Mesothelial cell of epicardium (in vitro differentiated cells): ENCODE results near the gene C2orf42. TPM values are rescaled to one million over a fixed set of nuclear protein-coding genes. Genes with fewer than 3 reads are reported as not detected.
"Not testable (repeated sequence)": the region's sequence is repeated elsewhere in the genome, so short reads cannot be mapped to it uniquely, and the experiment has no call there.

Source experiments
- DNase-seq, 2 experiments: peaks; one replicate each; pipeline ENCODE4 v3.0.0; 2021; ENCODE audit warnings: low spot score in 2 of 2; ENCODE audit not compliant: unreplicated experiment in 2 of 2
- H3K27ac Mint-ChIP-seq: 2 replicates; pipeline ENCODE4 v1.8.0; 2021; ENCODE audit warnings: mixed read lengths
- H3K27me3 Mint-ChIP-seq: 2 replicates; pipeline ENCODE4 v1.8.0; 2021; ENCODE audit warnings: low read depth, mixed read lengths
- H3K36me3 Mint-ChIP-seq: 2 replicates; pipeline ENCODE4 v1.8.0; 2021; ENCODE audit warnings: mixed read lengths
- H3K4me1 Mint-ChIP-seq: 2 replicates; pipeline ENCODE4 v1.8.0; 2021; ENCODE audit warnings: mixed read lengths
- H3K4me3 Mint-ChIP-seq: 2 replicates; pipeline ENCODE4 v1.8.0; 2021; ENCODE audit warnings: mild to moderate bottlenecking, moderate library complexity, mixed read lengths
- H3K9me3 Mint-ChIP-seq: 2 replicates; pipeline ENCODE4 v1.8.0; 2021; ENCODE audit warnings: mixed read lengths
- total RNA-seq: library from RNA; stranded (reverse); gene quantifications from 3 replicates; pipeline ENCODE4 v1.2.1, GENCODE V29; 2021
- TF ChIP-seq, protein P1 (sequence below): fragments of 200-600 bp; sonication (generic); IDR thresholded peaks from one replicate; pipeline ENCODE4 v1.5.0; 2021; ENCODE audit warnings: antibody characterized with exemption; ENCODE audit not compliant: unreplicated experiment

Gene C2orf42
- total RNA-seq, 1 donor from 2014 or later, result 20.6 TPM

DNA sequence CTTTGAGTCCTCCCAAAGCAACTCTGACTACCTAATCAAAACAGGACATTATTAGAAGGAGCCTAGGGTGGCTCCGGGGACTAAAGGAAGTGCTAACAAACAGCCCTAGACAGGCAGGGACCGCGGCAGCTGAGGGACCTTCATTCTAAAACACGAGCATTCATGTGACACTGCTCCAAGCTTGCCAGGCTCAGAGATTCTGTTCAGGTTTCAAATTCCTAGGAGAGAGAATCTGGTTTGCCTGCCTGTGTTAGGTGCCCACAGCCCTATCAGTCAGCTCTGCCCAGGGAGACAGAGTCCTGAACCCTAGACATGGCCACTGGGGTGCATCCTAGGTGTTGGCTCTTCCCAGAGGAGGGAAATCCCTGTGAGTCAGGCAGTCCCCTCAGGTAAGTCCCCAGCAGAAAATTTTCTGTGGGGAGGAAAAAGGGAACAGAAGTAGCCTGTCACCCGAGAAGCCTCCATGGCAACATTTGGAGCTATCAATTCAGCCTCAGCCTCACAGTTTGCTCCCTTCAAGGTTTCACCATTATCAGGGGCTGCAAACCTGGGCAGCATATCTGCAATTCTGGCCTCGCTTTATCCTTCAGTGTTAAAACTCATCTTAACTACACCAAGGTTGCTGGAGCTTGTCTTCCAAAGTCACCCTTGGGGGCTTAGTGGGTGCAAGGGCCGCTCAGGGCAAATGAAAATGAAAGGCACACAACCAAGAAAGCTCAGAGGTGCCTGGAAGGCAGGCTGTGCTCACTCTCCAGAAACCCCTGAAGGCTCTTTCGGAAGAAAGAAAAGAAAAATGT lies 75.0 kb downstream of the C2orf42 start:
- H3K4me3 Mint-ChIP-seq, result no peak overlapping the region
- peak overlapping the region; percentile 39 for H3K27ac Mint-ChIP-seq
- no peak for DNase-seq
- no peaks in the 10 kb centered on the region for H3K9me3 Mint-ChIP-seq
- H3K27me3 Mint-ChIP-seq, result no peaks in the 10 kb centered on the region
- TF ChIP-seq, protein P1, sequence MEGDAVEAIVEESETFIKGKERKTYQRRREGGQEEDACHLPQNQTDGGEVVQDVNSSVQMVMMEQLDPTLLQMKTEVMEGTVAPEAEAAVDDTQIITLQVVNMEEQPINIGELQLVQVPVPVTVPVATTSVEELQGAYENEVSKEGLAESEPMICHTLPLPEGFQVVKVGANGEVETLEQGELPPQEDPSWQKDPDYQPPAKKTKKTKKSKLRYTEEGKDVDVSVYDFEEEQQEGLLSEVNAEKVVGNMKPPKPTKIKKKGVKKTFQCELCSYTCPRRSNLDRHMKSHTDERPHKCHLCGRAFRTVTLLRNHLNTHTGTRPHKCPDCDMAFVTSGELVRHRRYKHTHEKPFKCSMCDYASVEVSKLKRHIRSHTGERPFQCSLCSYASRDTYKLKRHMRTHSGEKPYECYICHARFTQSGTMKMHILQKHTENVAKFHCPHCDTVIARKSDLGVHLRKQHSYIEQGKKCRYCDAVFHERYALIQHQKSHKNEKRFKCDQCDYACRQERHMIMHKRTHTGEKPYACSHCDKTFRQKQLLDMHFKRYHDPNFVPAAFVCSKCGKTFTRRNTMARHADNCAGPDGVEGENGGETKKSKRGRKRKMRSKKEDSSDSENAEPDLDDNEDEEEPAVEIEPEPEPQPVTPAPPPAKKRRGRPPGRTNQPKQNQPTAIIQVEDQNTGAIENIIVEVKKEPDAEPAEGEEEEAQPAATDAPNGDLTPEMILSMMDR, result no peak
- peaks cover 50% of the 10 kb centered on the region for H3K4me1 Mint-ChIP-seq
- no peaks in the 10 kb centered on the region for H3K36me3 Mint-ChIP-seq

GRCh38 chr2:70113359-70114070 lies 77.3 kb downstream of the C2orf42 start:
- peak overlapping the region; percentile 94 for H3K27ac Mint-ChIP-seq
- peaks cover 57% of the 10 kb centered on the region for H3K4me1 Mint-ChIP-seq
- no peaks in the 10 kb centered on the region for H3K36me3 Mint-ChIP-seq
- H3K4me3 Mint-ChIP-seq, result no peak overlapping the region
- TF ChIP-seq, protein P1, result no peak
- no peak for DNase-seq
- H3K9me3 Mint-ChIP-seq, result no peaks in the 10 kb centered on the region
- no peaks in the 10 kb centered on the region for H3K27me3 Mint-ChIP-seq

- Mint-ChIP-seq H3K36me3 (no peaks in the 10 kb centered on the region), H3K4me1 (peaks cover 62% of the 10 kb centered on the region), H3K27ac (peak overlapping the region; percentile 93), H3K9me3 (no peaks in the 10 kb centered on the region), H3K27me3 (no peaks in the 10 kb centered on the region), H3K4me3 (no peak overlapping the region)
- no peak for DNase-seq
- TF ChIP-seq, protein P1, result no peak
Observed at GRCh38 chr2:70111752-70112591, 78.8 kb downstream of the C2orf42 start.

DNA sequence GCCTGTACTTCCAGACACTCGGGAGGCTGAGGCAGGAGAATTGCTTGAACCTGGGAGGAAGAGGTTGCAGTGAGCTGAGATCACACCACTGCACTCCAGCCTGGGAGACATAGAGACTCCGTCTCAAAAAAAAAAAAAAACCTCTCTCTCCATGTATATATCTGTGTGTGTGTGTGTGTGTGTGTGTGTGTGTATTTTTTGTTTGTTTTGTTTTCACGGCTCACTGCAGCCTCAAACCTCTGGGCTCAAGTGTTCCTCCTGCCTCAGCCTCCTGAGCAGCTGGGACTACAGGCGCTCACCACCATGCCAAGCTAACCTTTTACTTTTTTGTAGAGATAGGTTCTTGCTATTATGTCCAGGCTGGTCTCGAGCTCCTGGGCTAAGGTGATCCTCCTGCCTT lies 80.4 kb downstream of the C2orf42 start:
- DNase-seq, H3K36me3 Mint-ChIP-seq, H3K27me3 Mint-ChIP-seq, H3K4me3 Mint-ChIP-seq, H3K9me3 Mint-ChIP-seq: not testable (repeated sequence)
- Mint-ChIP-seq H3K27ac (peak overlapping the region; percentile 98), H3K4me1 (peaks cover 52% of the 10 kb centered on the region)

GRCh38 chr2:70106138-70106537 lies 84.7 kb downstream of the C2orf42 start:
- H3K36me3 Mint-ChIP-seq, H3K9me3 Mint-ChIP-seq, H3K4me3 Mint-ChIP-seq, DNase-seq, H3K27me3 Mint-ChIP-seq: not testable (repeated sequence)
- Mint-ChIP-seq H3K27ac (peak overlapping the region; percentile 39), H3K4me1 (peaks cover 50% of the 10 kb centered on the region)

DNA sequence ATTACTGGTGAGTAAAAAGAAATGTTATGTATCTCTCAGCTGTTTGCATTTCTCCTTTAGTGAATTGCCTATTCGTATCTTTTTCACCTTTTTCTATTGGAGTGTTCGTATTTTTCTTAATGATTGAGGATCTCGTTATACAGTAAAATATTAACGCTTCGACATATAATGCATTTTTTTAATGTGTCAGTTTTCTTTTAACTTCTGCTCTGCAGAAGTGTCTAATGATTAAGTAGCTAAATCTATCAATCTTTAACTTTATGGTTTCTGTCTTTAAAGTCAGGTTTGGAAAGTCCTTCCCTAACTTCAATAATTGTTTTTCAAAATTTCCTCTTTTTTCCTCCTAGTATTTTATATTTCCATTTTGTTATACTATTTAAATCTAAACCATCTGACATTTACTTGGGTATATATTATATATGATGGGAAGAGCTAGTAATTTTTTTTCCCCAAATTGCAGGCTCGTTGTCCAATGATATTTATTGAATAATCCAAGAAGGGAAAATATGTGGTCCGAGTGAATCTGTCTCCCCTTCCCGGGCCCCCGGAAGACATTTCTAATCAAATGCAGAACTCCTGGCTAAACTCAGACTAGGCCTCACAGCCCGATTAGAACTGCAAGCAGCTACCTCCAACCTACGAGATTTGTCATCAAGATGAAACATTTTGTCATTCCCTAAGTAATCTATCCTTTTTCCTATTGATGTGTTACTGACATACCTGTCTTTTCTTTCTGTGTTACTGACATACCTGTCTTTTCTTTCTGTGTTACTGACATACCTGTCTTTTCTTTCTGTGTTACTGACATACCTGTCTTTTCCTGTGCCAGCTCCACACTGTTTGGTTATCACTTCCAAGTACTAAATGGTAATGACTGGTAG lies 86.3 kb downstream of the C2orf42 start:
- H3K4me1 Mint-ChIP-seq, result peaks cover 43% of the 10 kb centered on the region
- DNase-seq, result peak; percentile 46 to 80

More for the DNA sequence above, 86.3 kb downstream of the C2orf42 start:
- Mint-ChIP-seq H3K27me3 (no peaks in the 10 kb centered on the region), H3K27ac (peak overlapping the region; percentile 93), H3K4me3 (peak overlapping the region; percentile 52), H3K36me3 (no peaks in the 10 kb centered on the region), H3K9me3 (no peaks in the 10 kb centered on the region)
- TF ChIP-seq, protein P1, result no peak
